ENCODE results near the gene PRRC2C.
"Not testable (repeated sequence)": the region's sequence is repeated elsewhere in the genome, so short reads cannot be mapped to it uniquely, and the experiment has no call there.

Gene PRRC2C

GRCh38 chr1:171595324-171595723 is 110.0 kb downstream of the PRRC2C start:
- Histone ChIP-seq H3K27ac (ENCODE audit: low read depth, low read length) (no peak overlapping the region), H2AK5ac (ENCODE audit: low read length) (no peak overlapping the region), H3K4me2 (ENCODE audit: low read length) (no peak overlapping the region), H3K23ac (ENCODE audit: low read length) (no peak overlapping the region), H2BK5ac (ENCODE audit: low read length) (no peak overlapping the region), H3K36me3 (ENCODE audit: control insufficient read depth, insufficient read depth, low read length) (peaks cover 9% of the 10 kb centered on the region), H3K4me1 (ENCODE audit: control insufficient read depth, low read depth, low read length) (no peaks in the 10 kb centered on the region), H3K4me3 (ENCODE audit: low read length) (no peak overlapping the region), H2BK15ac (replicated peaks; ENCODE audit: low read depth) (no peak overlapping the region), H3K79me2 (ENCODE audit: control insufficient read depth, insufficient read depth, low read length) (no peaks in the 10 kb centered on the region), H3K27me3 (ENCODE audit: insufficient read depth, low read length, poor library complexity) (no peaks in the 10 kb centered on the region), H4K8ac (ENCODE audit: low read depth, low read length) (no peak overlapping the region), H3K18ac (ENCODE audit: low read length) (no peak overlapping the region), H3K4ac (ENCODE audit: low read depth, low read length) (no peak overlapping the region), H4K5ac (ENCODE audit: low read length) (no peak overlapping the region), H3K56ac (ENCODE audit: low read length) (no peak overlapping the region), H3K9ac (ENCODE audit: low read length) (no peak overlapping the region), H2BK120ac (ENCODE audit: low read depth, low read length) (no peak overlapping the region), H3K79me1 (ENCODE audit: low read length) (no peaks in the 10 kb centered on the region)
- WGBS (ENCODE audit: extremely low coverage, insufficient coverage, low lambda C conversion rate) = no CpG with 5 or more reads among the region's 1 CpG
- DNase-seq = no peak

GRCh38 chr1:171596119-171596518 is 110.8 kb downstream of the PRRC2C start:
- H4K8ac ChIP-seq (ENCODE audit: low read depth, low read length) = no peak overlapping the region
- no peak overlapping the region for H2AK5ac ChIP-seq (ENCODE audit: low read length)
- no peak overlapping the region for H3K9ac ChIP-seq (ENCODE audit: low read length)
- peaks cover 9% of the 10 kb centered on the region for H3K36me3 ChIP-seq (ENCODE audit: control insufficient read depth, insufficient read depth, low read length)
- no peaks in the 10 kb centered on the region for H3K4me1 ChIP-seq (ENCODE audit: control insufficient read depth, low read depth, low read length)
- no peak overlapping the region for H3K56ac ChIP-seq (ENCODE audit: low read length)
- WGBS (ENCODE audit: extremely low coverage, insufficient coverage, low lambda C conversion rate) = no CpG with 5 or more reads among the region's 1 CpG
- no peaks in the 10 kb centered on the region for H3K79me1 ChIP-seq (ENCODE audit: low read length)
- no peak overlapping the region for H4K5ac ChIP-seq (ENCODE audit: low read length)
- H3K23ac ChIP-seq (ENCODE audit: low read length) = no peak overlapping the region
- H3K18ac ChIP-seq (ENCODE audit: low read length) = no peak overlapping the region
- H3K27ac ChIP-seq (ENCODE audit: low read depth, low read length) = no peak overlapping the region
- H3K27me3 ChIP-seq (ENCODE audit: insufficient read depth, low read length, poor library complexity) = no peaks in the 10 kb centered on the region
- no peak overlapping the region for H2BK15ac ChIP-seq (replicated peaks; ENCODE audit: low read depth)
- no peaks in the 10 kb centered on the region for H3K79me2 ChIP-seq (ENCODE audit: control insufficient read depth, insufficient read depth, low read length)
- no peak overlapping the region for H3K4me2 ChIP-seq (ENCODE audit: low read length)
- H2BK120ac ChIP-seq (ENCODE audit: low read depth, low read length) = no peak overlapping the region
- no peak for DNase-seq
- H3K4ac ChIP-seq (ENCODE audit: low read depth, low read length) = no peak overlapping the region
- H3K4me3 ChIP-seq (ENCODE audit: low read length) = no peak overlapping the region
- no peak overlapping the region for H2BK5ac ChIP-seq (ENCODE audit: low read length)

- H3K4me2 ChIP-seq (ENCODE audit: low read length) = no peak overlapping the region
- no peak overlapping the region for H2BK120ac ChIP-seq (ENCODE audit: low read depth, low read length)
- no peak overlapping the region for H3K4ac ChIP-seq (ENCODE audit: low read depth, low read length)
- H3K27ac ChIP-seq (ENCODE audit: low read depth, low read length) = no peak overlapping the region
- H3K18ac ChIP-seq (ENCODE audit: low read length) = no peak overlapping the region
- DNase-seq = no peak
- no peak overlapping the region for H3K56ac ChIP-seq (ENCODE audit: low read length)
- no peaks in the 10 kb centered on the region for H3K79me2 ChIP-seq (ENCODE audit: control insufficient read depth, insufficient read depth, low read length)
- no peak overlapping the region for H2AK5ac ChIP-seq (ENCODE audit: low read length)
- no peak overlapping the region for H3K23ac ChIP-seq (ENCODE audit: low read length)
- no peak overlapping the region for H4K5ac ChIP-seq (ENCODE audit: low read length)
- no peak overlapping the region for H2BK5ac ChIP-seq (ENCODE audit: low read length)
- no peak overlapping the region for H3K9ac ChIP-seq (ENCODE audit: low read length)
- H2BK15ac ChIP-seq (replicated peaks; ENCODE audit: low read depth) = no peak overlapping the region
- no peaks in the 10 kb centered on the region for H3K4me1 ChIP-seq (ENCODE audit: control insufficient read depth, low read depth, low read length)
- H3K79me1 ChIP-seq (ENCODE audit: low read length) = no peaks in the 10 kb centered on the region
- no peak overlapping the region for H3K4me3 ChIP-seq (ENCODE audit: low read length)
- peaks cover 6% of the 10 kb centered on the region for H3K36me3 ChIP-seq (ENCODE audit: control insufficient read depth, insufficient read depth, low read length)
- no peaks in the 10 kb centered on the region for H3K27me3 ChIP-seq (ENCODE audit: insufficient read depth, low read length, poor library complexity)
- no peak overlapping the region for H4K8ac ChIP-seq (ENCODE audit: low read depth, low read length)
- no CpG with 5 or more reads among the region's 2 CpGs for WGBS (ENCODE audit: extremely low coverage, insufficient coverage, low lambda C conversion rate)
Measured at GRCh38 chr1:171596705-171597104, 111.4 kb downstream of the PRRC2C start.

- Histone ChIP-seq H3K27ac (ENCODE audit: low read depth, low read length) (no peak overlapping the region), H3K9ac (ENCODE audit: low read length) (no peak overlapping the region), H3K18ac (ENCODE audit: low read length) (no peak overlapping the region), H4K5ac (ENCODE audit: low read length) (no peak overlapping the region), H3K79me1 (ENCODE audit: low read length) (no peaks in the 10 kb centered on the region), H2AK5ac (ENCODE audit: low read length) (no peak overlapping the region), H3K4me3 (ENCODE audit: low read length) (no peak overlapping the region), H4K8ac (ENCODE audit: low read depth, low read length) (no peak overlapping the region), H2BK5ac (ENCODE audit: low read length) (no peak overlapping the region), H3K56ac (ENCODE audit: low read length) (no peak overlapping the region), H3K27me3 (ENCODE audit: insufficient read depth, low read length, poor library complexity) (no peaks in the 10 kb centered on the region), H3K4me1 (ENCODE audit: control insufficient read depth, low read depth, low read length) (no peaks in the 10 kb centered on the region), H3K23ac (ENCODE audit: low read length) (no peak overlapping the region), H2BK120ac (ENCODE audit: low read depth, low read length) (no peak overlapping the region), H3K36me3 (ENCODE audit: control insufficient read depth, insufficient read depth, low read length) (peaks cover 3% of the 10 kb centered on the region), H2BK15ac (replicated peaks; ENCODE audit: low read depth) (no peak overlapping the region), H3K4ac (ENCODE audit: low read depth, low read length) (no peak overlapping the region), H3K4me2 (ENCODE audit: low read length) (no peak overlapping the region), H3K79me2 (ENCODE audit: control insufficient read depth, insufficient read depth, low read length) (no peaks in the 10 kb centered on the region)
- WGBS (ENCODE audit: extremely low coverage, insufficient coverage, low lambda C conversion rate) = no CpG with 5 or more reads among the region's 1 CpG
- no peak for DNase-seq
Measured at GRCh38 chr1:171597203-171597602, 111.9 kb downstream of the PRRC2C start.

- H2BK5ac ChIP-seq (ENCODE audit: low read length); H4K8ac ChIP-seq (ENCODE audit: low read depth, low read length); H2BK15ac ChIP-seq (replicated peaks; ENCODE audit: low read depth); DNase-seq; H3K36me3 ChIP-seq (ENCODE audit: control insufficient read depth, insufficient read depth, low read length); H3K4ac ChIP-seq (ENCODE audit: low read depth, low read length); H3K27ac ChIP-seq (ENCODE audit: low read depth, low read length); H2BK120ac ChIP-seq (ENCODE audit: low read depth, low read length); H3K18ac ChIP-seq (ENCODE audit: low read length); H3K4me1 ChIP-seq (ENCODE audit: control insufficient read depth, low read depth, low read length); H3K23ac ChIP-seq (ENCODE audit: low read length); H2AK5ac ChIP-seq (ENCODE audit: low read length); H3K9ac ChIP-seq (ENCODE audit: low read length); H3K79me1 ChIP-seq (ENCODE audit: low read length); H3K27me3 ChIP-seq (ENCODE audit: insufficient read depth, low read length, poor library complexity); H4K5ac ChIP-seq (ENCODE audit: low read length); H3K79me2 ChIP-seq (ENCODE audit: control insufficient read depth, insufficient read depth, low read length); H3K56ac ChIP-seq (ENCODE audit: low read length); H3K4me3 ChIP-seq (ENCODE audit: low read length); H3K4me2 ChIP-seq (ENCODE audit: low read length): not testable (repeated sequence)
- WGBS (ENCODE audit: extremely low coverage, insufficient coverage, low lambda C conversion rate) = no CpG with 5 or more reads among the region's 2 CpGs
Measured at GRCh38 chr1:171600310-171600709, 115.0 kb downstream of the PRRC2C start.

- no peak for DNase-seq
- Histone ChIP-seq H3K9ac (ENCODE audit: low read length) (no peak overlapping the region), H4K5ac (ENCODE audit: low read length) (no peak overlapping the region), H3K79me2 (ENCODE audit: control insufficient read depth, insufficient read depth, low read length) (no peaks in the 10 kb centered on the region), H3K56ac (ENCODE audit: low read length) (no peak overlapping the region), H3K4me2 (ENCODE audit: low read length) (no peak overlapping the region), H3K36me3 (ENCODE audit: control insufficient read depth, insufficient read depth, low read length) (no peaks in the 10 kb centered on the region), H3K79me1 (ENCODE audit: low read length) (no peaks in the 10 kb centered on the region), H3K4me1 (ENCODE audit: control insufficient read depth, low read depth, low read length) (no peaks in the 10 kb centered on the region), H2BK120ac (ENCODE audit: low read depth, low read length) (no peak overlapping the region), H2AK5ac (ENCODE audit: low read length) (no peak overlapping the region), H2BK15ac (replicated peaks; ENCODE audit: low read depth) (no peak overlapping the region), H3K27ac (ENCODE audit: low read depth, low read length) (no peak overlapping the region), H3K18ac (ENCODE audit: low read length) (no peak overlapping the region), H2BK5ac (ENCODE audit: low read length) (no peak overlapping the region), H3K27me3 (ENCODE audit: insufficient read depth, low read length, poor library complexity) (no peaks in the 10 kb centered on the region), H3K4ac (ENCODE audit: low read depth, low read length) (no peak overlapping the region), H3K4me3 (ENCODE audit: low read length) (no peak overlapping the region), H4K8ac (ENCODE audit: low read depth, low read length) (no peak overlapping the region), H3K23ac (ENCODE audit: low read length) (no peak overlapping the region)
- no CpG with 5 or more reads among the region's 13 CpGs for WGBS (ENCODE audit: extremely low coverage, insufficient coverage, low lambda C conversion rate)
Measured at GRCh38 chr1:171600862-171601261, 115.5 kb downstream of the PRRC2C start.
